Measurements from ENCODE around the gene GJD4.

- TF ChIP-seq RAD21 (IDR thresholded peaks at IDR 0.05; ENCODE audit: low read depth), result no peak
- no peak for TF ChIP-seq REST (IDR thresholded peaks at IDR 0.05; ENCODE audit: low read depth)
- TF ChIP-seq ZBTB33 (IDR thresholded peaks at IDR 0.05; ENCODE audit: extremely low read depth, insufficient replicate concordance, low read length), result no peak
- TF ChIP-seq, protein P1, sequence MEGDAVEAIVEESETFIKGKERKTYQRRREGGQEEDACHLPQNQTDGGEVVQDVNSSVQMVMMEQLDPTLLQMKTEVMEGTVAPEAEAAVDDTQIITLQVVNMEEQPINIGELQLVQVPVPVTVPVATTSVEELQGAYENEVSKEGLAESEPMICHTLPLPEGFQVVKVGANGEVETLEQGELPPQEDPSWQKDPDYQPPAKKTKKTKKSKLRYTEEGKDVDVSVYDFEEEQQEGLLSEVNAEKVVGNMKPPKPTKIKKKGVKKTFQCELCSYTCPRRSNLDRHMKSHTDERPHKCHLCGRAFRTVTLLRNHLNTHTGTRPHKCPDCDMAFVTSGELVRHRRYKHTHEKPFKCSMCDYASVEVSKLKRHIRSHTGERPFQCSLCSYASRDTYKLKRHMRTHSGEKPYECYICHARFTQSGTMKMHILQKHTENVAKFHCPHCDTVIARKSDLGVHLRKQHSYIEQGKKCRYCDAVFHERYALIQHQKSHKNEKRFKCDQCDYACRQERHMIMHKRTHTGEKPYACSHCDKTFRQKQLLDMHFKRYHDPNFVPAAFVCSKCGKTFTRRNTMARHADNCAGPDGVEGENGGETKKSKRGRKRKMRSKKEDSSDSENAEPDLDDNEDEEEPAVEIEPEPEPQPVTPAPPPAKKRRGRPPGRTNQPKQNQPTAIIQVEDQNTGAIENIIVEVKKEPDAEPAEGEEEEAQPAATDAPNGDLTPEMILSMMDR (IDR thresholded peaks at IDR 0.05 in 2 of 3, conservative IDR thresholded peaks at IDR 0.05 in 1 of 3; ENCODE audit: borderline replicate concordance in 1 of 3, insufficient read depth in 1 of 3, low read depth in 2 of 3, low read length in 2 of 3), result no peak
- TF ChIP-seq POLR2A (IDR thresholded peaks at IDR 0.05; ENCODE audit: borderline replicate concordance, extremely low read depth, insufficient read depth, insufficient read length), result no peak
- no peak for TF ChIP-seq ELF1 (IDR thresholded peaks at IDR 0.05; ENCODE audit: borderline replicate concordance, low read depth)
- no peak for TF ChIP-seq MAX (IDR thresholded peaks at IDR 0.05)
- TF ChIP-seq TCF7L2 (IDR thresholded peaks at IDR 0.05; ENCODE audit: borderline replicate concordance, extremely low read depth, insufficient read depth, insufficient read length), result no peak
- TF ChIP-seq CBX3 (IDR thresholded peaks at IDR 0.05; ENCODE audit: low read depth), result no peak
- no peak for TF ChIP-seq ZNF274 (IDR thresholded peaks at IDR 0.05; ENCODE audit: low read depth, low read length)
These were observed 10.7 kb upstream of the GJD4 start for GRCh38 chr10:35594115-35595079.
